Liver (tissue), 9 donors: Measurements from ENCODE around the gene ZNF687. TPM values are rescaled to one million over a fixed set of nuclear protein-coding genes. Genes with fewer than 3 reads are reported as not detected.

Experiments used
- DNase-seq: peaks from one replicate; pipeline ENCODE4 v3.0.0-alpha.2; 2017; ENCODE audit warnings: low spot score
- H3K27ac ChIP-seq, 2 donors: one replicate each; pipeline ENCODE4 v1.7.0; 2013; ENCODE audit warnings: inconsistent platforms in 2 of 2, low read length in 2 of 2, control low read depth in 1 of 2, low read depth in 1 of 2, mild to moderate bottlenecking in 1 of 2
- H3K27me3 ChIP-seq, 4 donors: one replicate each; pipeline versions ENCODE4 v1.6.1 to v1.7.0; 2013; ENCODE audit warnings: low read length in 3 of 4, inconsistent platforms in 1 of 4, mild to moderate bottlenecking in 1 of 4, moderate library complexity in 1 of 4; ENCODE audit not compliant: control insufficient read depth in 4 of 4, insufficient read depth in 4 of 4
- H3K36me3 ChIP-seq, 4 donors: one replicate each; pipeline versions ENCODE4 v1.6.1 to v1.7.0; 2013; ENCODE audit warnings: low read length in 3 of 4, mild to moderate bottlenecking in 3 of 4, low read depth in 1 of 4, moderate library complexity in 1 of 4; ENCODE audit not compliant: control insufficient read depth in 4 of 4, insufficient read depth in 3 of 4
- H3K4me1 ChIP-seq, 4 donors: one replicate each; pipeline versions ENCODE4 v1.6.1 to v1.7.0; 2013; ENCODE audit warnings: low read length in 3 of 4, mild to moderate bottlenecking in 3 of 4, moderate library complexity in 1 of 4; ENCODE audit not compliant: control insufficient read depth in 4 of 4, insufficient read depth in 4 of 4
- H3K4me3 ChIP-seq, 3 donors: one replicate each; pipeline versions ENCODE4 v1.6.1 to v1.7.0; 2013; ENCODE audit warnings: low read length in 3 of 3, control low read depth in 1 of 3, low read depth in 1 of 3, mild to moderate bottlenecking in 1 of 3
- H3K9ac ChIP-seq, 2 donors: one replicate each; pipeline ENCODE4 v1.7.0; 2013; ENCODE audit warnings: low read length in 2 of 2, mild to moderate bottlenecking in 2 of 2, moderate library complexity in 2 of 2, control low read depth in 1 of 2, low read depth in 1 of 2
- H3K9me3 ChIP-seq, 4 donors: one replicate each; pipeline versions ENCODE4 v1.6.1 to v1.7.0; 2013; ENCODE audit warnings: low read length in 3 of 4; ENCODE audit not compliant: control insufficient read depth in 4 of 4
- ATF3 ChIP-seq: IDR thresholded peaks from 2 replicates; pipeline ENCODE4 v1.6.1; 2016; ENCODE audit warnings: antibody characterized with exemption
- EGR1 ChIP-seq, 2 donors: IDR thresholded peaks; 2 replicates each; pipeline ENCODE4 v1.6.1; 2016 to 2018; ENCODE audit warnings: antibody characterized with exemption in 2 of 2, low read depth in 2 of 2
- FOXA1 ChIP-seq: IDR thresholded peaks from 2 replicates; pipeline ENCODE4 v1.6.1; 2016; ENCODE audit warnings: antibody characterized with exemption
- FOXA2 ChIP-seq: IDR thresholded peaks from 2 replicates; pipeline ENCODE4 v1.6.1; 2016; ENCODE audit warnings: antibody characterized with exemption
- GABPA ChIP-seq, 2 donors: IDR thresholded peaks in 1 of 2; conservative IDR thresholded peaks in 1 of 2; 2 replicates each; pipeline ENCODE4 v1.6.1; 2016; ENCODE audit warnings: antibody characterized with exemption in 2 of 2, mild to moderate bottlenecking in 1 of 2, moderate library complexity in 1 of 2
- HNF4A ChIP-seq, 2 donors: conservative IDR thresholded peaks; 2 replicates each; pipeline ENCODE4 v1.6.1; 2016; ENCODE audit warnings: antibody characterized with exemption in 2 of 2, mild to moderate bottlenecking in 2 of 2
- HNF4G ChIP-seq: IDR thresholded peaks from 2 replicates; pipeline ENCODE4 v1.6.1; 2016; ENCODE audit warnings: antibody characterized with exemption
- JUND ChIP-seq, 2 donors: IDR thresholded peaks; 2 replicates each; pipeline ENCODE4 v1.6.1; 2016; ENCODE audit warnings: antibody characterized with exemption in 2 of 2
- NR2F2 ChIP-seq: IDR thresholded peaks from 2 replicates; pipeline ENCODE4 v1.6.1; 2016; ENCODE audit warnings: antibody characterized with exemption
- RAD21 ChIP-seq, 2 donors: IDR thresholded peaks; 2 replicates each; pipeline ENCODE4 v1.6.1; 2016; ENCODE audit warnings: antibody characterized with exemption in 2 of 2, mild to moderate bottlenecking in 2 of 2
- RXRA ChIP-seq, 2 donors: IDR thresholded peaks; 2 replicates each; pipeline ENCODE4 v1.6.1; 2017 to 2018; ENCODE audit warnings: antibody characterized with exemption in 2 of 2, mild to moderate bottlenecking in 1 of 2
- SP1 ChIP-seq: IDR thresholded peaks from 2 replicates; pipeline ENCODE4 v1.6.1; 2018; ENCODE audit warnings: antibody characterized with exemption, mild to moderate bottlenecking
- YY1 ChIP-seq: IDR thresholded peaks from 2 replicates; pipeline ENCODE4 v1.6.1; 2016; ENCODE audit warnings: antibody characterized with exemption, mild to moderate bottlenecking
- ZBTB33 ChIP-seq: IDR thresholded peaks from 2 replicates; pipeline ENCODE4 v1.6.1; 2016; ENCODE audit warnings: antibody characterized with exemption
- WGBS: extraction: QIAGEN DNeasy Blood & Tissue Kit; methylation state at CpG from one replicate; pipeline ENCODE4 v1.1.7; 2013; 5-methylcytosine and 5-hydroxymethylcytosine counted together
- polyA plus RNA-seq, 2 donors: library from polyadenylated mRNA; stranded (reverse) in 1 of 2; unstranded in 1 of 2; fragments of 200-250 nt in 1 of 2; fragments of >200 nt in 1 of 2; fragmentation: Nextera tagmentation in 1 of 2; extraction: Ambion mirVana in 1 of 2; gene quantifications; one replicate each; pipeline versions ENCODE4 v1.2.1 to v1.2.3, GENCODE V29; 2013 to 2015
- total RNA-seq, 2 donors: library from RNA; depleted of rRNA; stranded (reverse); fragments of >200 nt; gene quantifications; one replicate each; pipeline ENCODE4 v1.2.3, GENCODE V29; 2014
- TF ChIP-seq, protein P1 (sequence below): IDR thresholded peaks from 2 replicates; pipeline ENCODE4 v1.6.1; 2016; ENCODE audit warnings: antibody characterized with exemption, mild to moderate bottlenecking
- donor health status: healthy.
- donor health status: healthy.
- donor health status: healthy.
- donor health status: healthy.
- donor health status: healthy.

Gene ZNF687
- total and polyA plus RNA-seq, 4 donors = 2.7 to 9.7 (median 7.9) TPM

- TF ChIP-seq, protein P1, sequence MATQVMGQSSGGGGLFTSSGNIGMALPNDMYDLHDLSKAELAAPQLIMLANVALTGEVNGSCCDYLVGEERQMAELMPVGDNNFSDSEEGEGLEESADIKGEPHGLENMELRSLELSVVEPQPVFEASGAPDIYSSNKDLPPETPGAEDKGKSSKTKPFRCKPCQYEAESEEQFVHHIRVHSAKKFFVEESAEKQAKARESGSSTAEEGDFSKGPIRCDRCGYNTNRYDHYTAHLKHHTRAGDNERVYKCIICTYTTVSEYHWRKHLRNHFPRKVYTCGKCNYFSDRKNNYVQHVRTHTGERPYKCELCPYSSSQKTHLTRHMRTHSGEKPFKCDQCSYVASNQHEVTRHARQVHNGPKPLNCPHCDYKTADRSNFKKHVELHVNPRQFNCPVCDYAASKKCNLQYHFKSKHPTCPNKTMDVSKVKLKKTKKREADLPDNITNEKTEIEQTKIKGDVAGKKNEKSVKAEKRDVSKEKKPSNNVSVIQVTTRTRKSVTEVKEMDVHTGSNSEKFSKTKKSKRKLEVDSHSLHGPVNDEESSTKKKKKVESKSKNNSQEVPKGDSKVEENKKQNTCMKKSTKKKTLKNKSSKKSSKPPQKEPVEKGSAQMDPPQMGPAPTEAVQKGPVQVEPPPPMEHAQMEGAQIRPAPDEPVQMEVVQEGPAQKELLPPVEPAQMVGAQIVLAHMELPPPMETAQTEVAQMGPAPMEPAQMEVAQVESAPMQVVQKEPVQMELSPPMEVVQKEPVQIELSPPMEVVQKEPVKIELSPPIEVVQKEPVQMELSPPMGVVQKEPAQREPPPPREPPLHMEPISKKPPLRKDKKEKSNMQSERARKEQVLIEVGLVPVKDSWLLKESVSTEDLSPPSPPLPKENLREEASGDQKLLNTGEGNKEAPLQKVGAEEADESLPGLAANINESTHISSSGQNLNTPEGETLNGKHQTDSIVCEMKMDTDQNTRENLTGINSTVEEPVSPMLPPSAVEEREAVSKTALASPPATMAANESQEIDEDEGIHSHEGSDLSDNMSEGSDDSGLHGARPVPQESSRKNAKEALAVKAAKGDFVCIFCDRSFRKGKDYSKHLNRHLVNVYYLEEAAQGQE = no peak
Observed at GRCh38 chr1:151287341-151287699, 5.2 kb downstream of the ZNF687 start (continued).

GRCh38 chr1:151287767-151288500 lies 5.8 kb downstream of the ZNF687 start:
- no peaks in the 10 kb centered on the region for H3K27me3 ChIP-seq
- H3K9me3 ChIP-seq = no peaks in the 10 kb centered on the region
- no peak overlapping the region for H3K9ac ChIP-seq
- peaks cover 26 to 64% (median 32%) of the 10 kb centered on the region in 4 donors for H3K36me3 ChIP-seq
- no peak for DNase-seq
- H3K4me1 ChIP-seq = peaks cover 0 to 11% (median 4%) of the 10 kb centered on the region in 4 donors
- 96% methylated on average over 22 of the region's 22 CpGs for WGBS
- no peak overlapping the region for H3K4me3 ChIP-seq
- H3K27ac ChIP-seq = no peak overlapping the region
- no peak for TF ChIP-seq GABPA (IDR thresholded peaks at IDR 0.05 in 1 of 2, conservative IDR thresholded peaks at IDR 0.05 in 1 of 2)
- no peak for TF ChIP-seq EGR1 (IDR thresholded peaks at IDR 0.05; ENCODE audit: low read depth in 2 of 2)
- no peak for TF ChIP-seq ZBTB33
- no peak for TF ChIP-seq NR2F2
- no peak for TF ChIP-seq ATF3
- no peak for TF ChIP-seq HNF4G
- TF ChIP-seq FOXA2 = no peak
- TF ChIP-seq, protein P1 = no peak
- no peak for TF ChIP-seq YY1

- peaks cover 0 to 6% (median 3%) of the 10 kb centered on the region in 4 donors for H3K4me1 ChIP-seq
- WGBS = 93% methylated on average over 14 of the region's 14 CpGs
- TF ChIP-seq GABPA (IDR thresholded peaks at IDR 0.05 in 1 of 2, conservative IDR thresholded peaks at IDR 0.05 in 1 of 2) (no peak), ZBTB33 (no peak), RAD21 (IDR thresholded peaks at IDR 0.05) (no peak), ATF3 (no peak), JUND (IDR thresholded peaks at IDR 0.05) (no peak), FOXA2 (no peak), HNF4A (conservative IDR thresholded peaks at IDR 0.05) (no peak), EGR1 (IDR thresholded peaks at IDR 0.05; ENCODE audit: low read depth in 2 of 2) (no peak), FOXA1 (no peak), SP1 (no peak), RXRA (IDR thresholded peaks at IDR 0.05) (no peak)
Observed at GRCh38 chr1:151288502-151288901, 6.4 kb downstream of the ZNF687 start.

More at GRCh38 chr1:151288502-151288901, 6.4 kb downstream of the ZNF687 start:
- no peak for DNase-seq
- no peaks in the 10 kb centered on the region for H3K27me3 ChIP-seq
- H3K9me3 ChIP-seq = no peaks in the 10 kb centered on the region
- no peak overlapping the region for H3K9ac ChIP-seq
- no peak overlapping the region for H3K27ac ChIP-seq
- peaks cover 26 to 70% (median 37%) of the 10 kb centered on the region in 4 donors for H3K36me3 ChIP-seq
- no peak overlapping the region for H3K4me3 ChIP-seq
